ENCODE results near the gene SYT17.

SYT17 gene

DNA sequence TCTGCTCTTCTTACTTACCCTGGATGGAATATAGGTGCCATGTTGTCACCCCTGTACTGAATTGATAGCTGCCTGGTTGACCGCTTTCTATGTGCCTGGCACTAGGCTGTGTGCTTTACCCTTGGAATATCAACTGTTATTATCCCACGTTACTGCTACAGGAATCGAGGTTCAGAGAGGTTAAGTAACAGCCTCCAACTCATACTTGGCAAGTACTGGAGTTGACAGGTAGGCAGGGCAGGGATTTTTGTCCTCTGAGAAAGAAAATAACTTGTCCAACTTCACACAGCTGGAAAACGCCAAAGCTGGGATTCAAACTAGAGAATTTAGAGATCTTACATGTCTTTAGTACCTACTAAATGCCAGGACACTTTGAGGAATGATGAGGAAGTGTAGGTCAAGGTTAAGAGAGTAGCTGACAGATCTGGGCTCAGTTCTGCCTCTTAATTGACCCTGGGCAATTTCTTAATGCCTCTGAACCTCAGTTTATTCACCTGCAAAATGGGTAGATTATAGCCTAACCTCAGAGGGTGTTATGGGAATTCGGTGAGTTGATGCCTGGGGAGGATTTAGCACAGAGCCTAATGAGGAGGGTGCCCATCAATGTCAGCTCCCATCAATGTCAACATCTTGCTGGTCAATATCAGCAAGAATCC lies 28.5 kb upstream of the SYT17 start:
- no peak for DNase-seq

GRCh38 chr16:19140396-19140795 lies 27.6 kb upstream of the SYT17 start:
- no peak for DNase-seq

DNA sequence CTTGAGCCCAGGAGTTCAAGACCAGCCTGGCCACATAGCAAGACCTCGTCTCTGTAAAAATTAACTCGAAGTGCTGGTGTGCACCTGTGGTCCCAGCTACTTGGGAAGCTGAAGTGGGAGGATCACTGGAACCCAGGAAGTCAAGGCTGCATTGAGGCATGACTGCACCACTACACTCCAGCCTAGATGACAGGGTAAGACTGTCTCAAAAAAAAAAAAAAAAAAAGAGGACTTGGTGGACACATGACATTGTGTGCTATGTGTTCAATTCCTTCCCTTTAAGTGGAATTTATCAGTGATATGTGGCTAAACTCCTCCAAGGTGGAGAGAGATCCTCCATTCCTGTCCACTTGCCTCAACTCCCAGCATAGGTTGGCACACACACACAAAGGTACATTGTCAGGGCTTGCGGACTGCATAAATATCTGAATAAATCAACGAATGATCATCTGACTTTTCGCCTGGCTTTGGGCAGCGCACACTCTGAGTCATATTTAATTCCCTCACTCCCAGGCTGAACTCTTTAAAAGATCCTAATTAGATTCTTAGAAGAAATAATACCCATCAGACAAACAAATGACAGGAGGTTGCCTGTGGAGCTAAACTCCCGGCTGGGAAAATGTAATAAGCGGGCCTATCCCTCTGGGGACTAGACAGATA lies 25.0 kb upstream of the SYT17 start:
- no peak for DNase-seq

GRCh38 chr16:19143599-19143956 lies 24.5 kb upstream of the SYT17 start:
- DNase-seq, result no peak

DNA sequence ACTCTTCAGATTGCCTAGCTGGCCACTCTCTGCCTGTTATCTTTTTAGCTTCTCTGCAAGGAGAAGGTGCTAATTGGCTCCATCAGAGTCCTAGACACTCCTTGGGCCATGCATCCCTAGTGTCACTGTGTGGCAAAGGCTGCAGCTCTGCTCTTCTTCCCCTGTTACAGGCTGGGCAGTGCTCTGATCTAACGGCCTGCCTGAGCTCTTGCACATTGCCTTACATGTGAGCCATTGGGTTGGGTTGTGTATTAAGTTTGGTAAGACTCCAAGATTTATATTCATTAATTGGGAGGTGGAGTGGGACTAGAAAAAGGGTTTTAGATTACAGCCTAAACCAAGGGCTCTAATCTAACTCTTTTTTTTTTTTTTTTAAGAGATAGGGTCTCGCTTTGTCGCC lies 23.0 kb upstream of the SYT17 start:
- DNase-seq, result no peak

DNA sequence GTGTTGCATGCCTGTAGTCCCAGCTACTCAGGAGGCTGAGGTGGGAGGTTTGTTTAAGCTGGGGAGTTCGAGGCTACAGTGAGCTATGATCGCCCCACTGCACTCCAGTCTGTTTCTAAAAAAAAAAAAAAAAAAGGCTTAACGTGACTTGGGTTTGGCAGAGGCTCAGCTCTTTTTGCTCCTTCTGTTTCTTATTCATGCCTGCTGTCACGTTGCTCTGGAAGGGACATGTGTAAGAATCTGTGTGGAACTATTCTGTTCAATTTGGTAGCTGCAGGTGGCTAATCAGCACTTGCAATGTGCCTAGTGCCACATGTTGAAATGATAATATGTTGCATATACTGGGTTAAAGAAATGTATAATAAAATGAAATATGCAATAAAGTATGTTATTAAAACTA lies 20.9 kb upstream of the SYT17 start:
- DNase-seq, result no peak

DNA sequence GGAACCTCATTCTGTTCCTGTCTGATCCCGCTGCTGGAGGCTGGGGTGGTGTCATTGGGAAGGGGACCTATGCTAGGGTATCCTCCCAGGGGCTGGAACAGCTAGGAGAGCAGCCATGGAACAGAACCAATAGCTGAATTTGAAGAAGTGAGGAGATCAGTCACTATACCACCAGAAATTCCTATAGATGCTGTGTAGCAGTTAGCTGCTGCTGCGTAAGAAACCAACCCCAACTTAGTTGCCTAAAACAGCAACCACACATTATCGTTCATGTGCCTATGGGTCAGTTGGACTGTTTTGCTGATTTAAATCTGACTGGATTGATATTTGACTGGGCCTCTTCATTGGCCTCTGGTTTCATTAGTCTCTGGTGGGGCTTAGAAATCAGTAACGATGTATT lies 20.4 kb upstream of the SYT17 start:
- no peak for DNase-seq

DNA sequence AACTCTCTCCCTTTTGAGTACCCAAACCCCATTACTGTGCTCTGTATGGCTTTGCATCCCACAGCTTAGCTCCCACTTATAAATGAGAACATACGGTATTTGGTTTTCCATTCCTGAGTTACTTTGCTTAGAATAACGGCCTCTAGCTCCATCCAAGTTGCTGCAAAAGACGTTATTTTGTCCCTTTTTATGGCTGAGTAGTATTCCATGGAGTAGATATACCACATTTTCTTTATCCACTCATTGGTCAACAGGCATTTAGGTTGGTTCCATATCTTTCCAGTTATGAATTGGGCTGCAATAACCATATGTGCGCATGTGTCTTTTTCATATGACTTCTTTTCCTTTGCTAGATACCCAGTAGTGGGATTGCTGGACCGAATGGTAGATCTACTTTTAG lies 19.9 kb upstream of the SYT17 start:
- no peak for DNase-seq

GRCh38 chr16:19151310-19151709 lies 16.7 kb upstream of the SYT17 start:
- DNase-seq, result no peak

GRCh38 chr16:19152042-19152441 lies 16.0 kb upstream of the SYT17 start:
- no peak for DNase-seq

- DNase-seq, result peak; percentile 44
These were observed 14.2 kb upstream of the SYT17 start for GRCh38 chr16:19153876-19154275.

DNA sequence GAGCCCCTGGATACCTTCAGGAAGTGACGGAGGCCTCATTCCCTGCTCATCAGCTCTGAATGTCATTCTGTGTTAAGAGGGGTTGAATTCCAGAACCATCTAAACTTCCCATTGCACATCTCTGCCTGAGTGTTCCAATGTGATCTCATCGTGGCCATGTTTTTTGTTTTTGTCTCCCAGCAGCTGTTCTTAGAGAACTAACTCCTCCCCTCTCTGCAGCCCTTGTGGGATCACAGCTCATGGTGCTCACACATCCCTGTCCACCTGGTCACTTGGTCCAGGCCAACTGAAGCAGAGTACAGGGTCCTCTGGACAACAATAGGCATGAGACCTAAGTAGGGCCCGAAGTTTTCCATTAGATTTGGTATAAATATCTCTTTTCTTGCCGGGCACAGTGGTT lies 6.0 kb upstream of the SYT17 start:
- no peak for DNase-seq

DNA sequence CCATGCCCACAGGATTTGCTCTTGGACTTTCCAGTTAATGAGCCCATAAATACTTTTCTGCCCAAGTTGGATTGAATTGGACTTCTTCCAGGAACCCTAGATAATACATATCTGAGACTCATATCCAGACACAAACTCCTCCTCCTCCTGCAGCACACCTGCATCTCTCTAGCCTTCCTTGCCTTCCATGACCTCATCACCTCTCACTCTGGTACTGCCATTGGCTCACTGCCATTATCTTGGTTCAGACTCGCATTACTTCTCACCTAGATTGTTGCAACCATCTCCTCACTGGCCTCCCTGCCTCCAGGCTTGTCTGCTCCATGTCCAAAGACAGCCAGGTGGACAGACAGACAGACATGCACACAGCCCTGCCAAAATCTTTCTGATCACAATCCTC lies 4.8 kb upstream of the SYT17 start:
- no peak for DNase-seq

DNA sequence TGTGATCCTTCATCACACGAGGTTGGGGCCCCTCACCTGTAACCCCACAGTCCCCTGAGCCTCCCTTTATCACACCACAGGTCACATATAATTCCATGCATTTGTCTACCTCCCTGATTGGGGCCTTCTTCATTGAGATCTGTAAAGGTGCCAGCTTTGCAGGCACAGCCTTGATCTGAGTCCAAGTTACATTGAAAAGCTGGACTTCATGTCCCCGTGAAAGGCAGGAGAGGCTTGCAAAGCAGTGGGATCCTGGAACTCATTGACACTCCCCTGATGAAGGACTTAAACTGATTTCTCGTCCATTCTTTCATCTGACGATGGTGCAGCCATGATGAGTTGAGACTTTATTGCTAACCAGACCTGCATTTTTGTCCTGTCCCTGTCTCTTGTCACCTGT lies 3.8 kb upstream of the SYT17 start:
- no peak for DNase-seq

DNA sequence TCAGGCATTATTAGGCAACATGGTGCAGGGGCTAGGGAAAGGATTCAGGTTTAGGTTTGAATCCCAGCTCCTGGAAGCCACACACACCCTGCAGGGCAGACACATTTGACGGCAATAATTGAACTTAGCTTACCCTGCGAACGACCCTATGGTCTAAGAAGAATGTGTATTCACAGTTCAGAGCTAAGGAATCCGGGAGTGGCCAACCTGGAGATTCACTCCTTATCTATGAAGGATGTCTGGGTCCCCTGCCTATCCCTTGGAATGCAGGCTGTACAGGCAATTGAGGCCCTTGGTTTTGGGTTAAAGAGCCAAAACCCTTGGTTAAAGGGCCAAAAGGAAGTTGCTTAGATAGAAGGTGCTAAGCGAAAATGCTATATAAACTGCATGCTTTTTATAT lies 2.9 kb upstream of the SYT17 start:
- DNase-seq, result no peak

- no peak for DNase-seq
These were observed 1.5 kb upstream of the SYT17 start for GRCh38 chr16:19166500-19166899.

GRCh38 chr16:19168371-19169081 lies 486 bp downstream of the SYT17 start:
- peak; percentile 86 for DNase-seq

DNA sequence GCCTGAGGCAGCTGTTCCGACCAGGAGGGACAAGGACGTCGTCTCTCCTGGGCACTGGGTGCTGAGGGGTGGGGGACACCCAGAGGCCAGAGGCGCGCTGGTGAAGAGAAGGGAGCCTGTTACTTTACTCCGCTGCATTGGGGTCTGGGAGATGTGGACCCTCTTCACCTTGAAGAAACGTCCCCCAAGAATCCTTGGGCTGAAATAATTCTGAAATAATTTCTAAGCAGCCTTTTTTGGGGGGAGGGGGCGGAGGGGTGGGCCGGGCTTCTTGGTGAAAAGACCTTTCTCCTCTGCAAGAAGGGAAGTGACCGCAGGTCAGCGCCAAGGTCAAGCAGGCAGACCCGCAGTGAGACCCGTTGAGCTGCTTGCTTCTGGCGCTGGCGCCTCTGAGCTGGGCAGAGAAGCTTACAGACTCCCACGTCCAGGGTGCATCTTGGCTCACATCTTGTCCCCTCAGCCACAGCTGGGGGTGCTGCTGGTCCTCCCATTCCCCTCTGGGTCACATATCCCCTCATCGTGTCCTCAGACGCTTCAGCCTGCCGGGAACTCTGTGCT lies 1.1 kb downstream of the SYT17 start:
- DNase-seq, result no peak

DNA sequence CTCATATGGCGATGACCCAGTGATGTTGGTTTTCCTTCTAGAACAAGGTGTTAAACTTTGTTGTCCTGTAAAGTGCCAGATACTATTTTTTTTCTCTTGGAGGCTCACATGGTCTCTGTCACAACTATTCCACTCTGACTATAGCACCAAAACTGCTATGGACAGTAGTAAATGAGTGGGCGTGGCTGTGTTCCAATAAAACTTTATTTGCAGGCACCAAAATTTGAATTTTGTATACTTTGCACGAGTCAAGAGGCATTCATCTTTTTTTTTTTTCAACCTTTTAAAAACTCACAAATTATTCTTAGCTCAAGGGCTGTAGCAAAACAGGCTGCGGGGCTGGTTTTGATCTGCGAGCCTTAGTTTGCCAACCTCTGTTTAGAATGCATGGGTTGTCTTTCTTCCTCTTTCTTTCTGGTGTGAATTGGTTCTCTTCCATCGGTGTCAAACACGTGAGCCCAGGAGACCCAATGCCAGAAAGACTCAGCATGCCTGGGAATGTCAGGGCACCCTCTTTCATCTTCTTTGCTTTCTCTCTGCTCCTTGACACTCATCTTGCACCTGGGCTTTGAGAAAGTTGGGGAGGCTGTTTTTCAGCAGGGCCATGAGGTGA lies 2.1 kb downstream of the SYT17 start:
- no peak for DNase-seq

GRCh38 chr16:19172098-19172780 lies 4.2 kb downstream of the SYT17 start:
- no peak for DNase-seq

- no peak for DNase-seq
These were observed 5.0 kb downstream of the SYT17 start for GRCh38 chr16:19173059-19173458.

- DNase-seq, result no peak
These were observed 5.8 kb downstream of the SYT17 start for GRCh38 chr16:19173649-19174383.

Measured in COR-L47 (cell line).